GM18505 (cell line): ENCODE measurements around the gene CEP120.

Experiments used
- ATAC-seq: cut with Tn5 transposase; IDR thresholded peaks from one replicate; pipeline ENCODE4 v1.9.1; 2021; ENCODE audit not compliant: unreplicated experiment
- POLR2A ChIP-seq: IDR thresholded peaks from 4 replicates; pipeline ENCODE4 v1.6.1; 2011; ENCODE audit warnings: borderline replicate concordance; ENCODE audit not compliant: insufficient read depth, insufficient read length; ENCODE audit errors: extremely low read depth

CEP120 gene

GRCh38 chr5:123387313-123387712 lies 35.9 kb downstream of the CEP120 start:
- no peak for ATAC-seq
- TF ChIP-seq POLR2A: no peak

GRCh38 chr5:123382252-123382651 lies 41.0 kb downstream of the CEP120 start:
- ATAC-seq: no peak
- TF ChIP-seq POLR2A: no peak

GRCh38 chr5:123371575-123372179 lies 51.5 kb downstream of the CEP120 start:
- no peak for TF ChIP-seq POLR2A
- ATAC-seq: no peak

GRCh38 chr5:123369371-123369968 lies 53.7 kb downstream of the CEP120 start:
- no peak for ATAC-seq
- TF ChIP-seq POLR2A: no peak

GRCh38 chr5:123367739-123368138 lies 55.5 kb downstream of the CEP120 start:
- TF ChIP-seq POLR2A: no peak
- ATAC-seq: no peak

- no peak for ATAC-seq
- no peak for TF ChIP-seq POLR2A
Observed at GRCh38 chr5:123365156-123365555, 58.0 kb downstream of the CEP120 start.

- no peak for TF ChIP-seq POLR2A
- ATAC-seq: no peak
Observed at GRCh38 chr5:123364441-123365155, 58.6 kb downstream of the CEP120 start.

- ATAC-seq: no peak
- TF ChIP-seq POLR2A: no peak
Observed at GRCh38 chr5:123360910-123361309, 62.3 kb downstream of the CEP120 start.

- no peak for ATAC-seq
- no peak for TF ChIP-seq POLR2A
Observed at GRCh38 chr5:123360201-123360571, 63.0 kb downstream of the CEP120 start.

- ATAC-seq: no peak
- TF ChIP-seq POLR2A: no peak
Observed at GRCh38 chr5:123359454-123360200, 63.6 kb downstream of the CEP120 start.

- no peak for TF ChIP-seq POLR2A
- no peak for ATAC-seq
Observed at GRCh38 chr5:123358751-123359150, 64.5 kb downstream of the CEP120 start.

- TF ChIP-seq POLR2A: no peak
- no peak for ATAC-seq
Observed at GRCh38 chr5:123358304-123358703, 64.9 kb downstream of the CEP120 start.

GRCh38 chr5:123351820-123352219 lies 71.4 kb downstream of the CEP120 start:
- ATAC-seq: no peak

More at GRCh38 chr5:123351820-123352219, 71.4 kb downstream of the CEP120 start:
- no peak for TF ChIP-seq POLR2A
